IMR-90 (cell line): ENCODE results near the gene ADAMTS16.

Experiments
- POLR2A ChIP-seq: IDR thresholded peaks from 2 replicates; pipeline ENCODE4 v1.6.1; 2012; ENCODE audit warnings: mild to moderate bottlenecking, low read depth, low read length
- RCOR1 ChIP-seq: IDR thresholded peaks from 2 replicates; pipeline ENCODE4 v1.6.1; 2012; ENCODE audit warnings: mild to moderate bottlenecking, low read length, improper control_type of control experiment; ENCODE audit not compliant: insufficient replicate concordance

- TF ChIP-seq RCOR1, result no peak
- no peak for TF ChIP-seq POLR2A
These were observed 203.4 kb downstream of the ADAMTS16 start for GRCh38 chr5:5343568-5343967.
